Liver (tissue), 9 donors: ENCODE measurements around the gene KIAA0825. TPM values are rescaled to one million over a fixed set of nuclear protein-coding genes. Genes with fewer than 3 reads are reported as not detected.

Source experiments
- DNase-seq: peaks from one replicate; pipeline ENCODE4 v3.0.0-alpha.2; 2017; ENCODE audit warnings: low spot score
- H3K27ac ChIP-seq, 2 donors: one replicate each; pipeline ENCODE4 v1.7.0; 2013; ENCODE audit warnings: inconsistent platforms in 2 of 2, low read length in 2 of 2, control low read depth in 1 of 2, low read depth in 1 of 2, mild to moderate bottlenecking in 1 of 2
- H3K27me3 ChIP-seq, 4 donors: one replicate each; pipeline versions ENCODE4 v1.6.1 to v1.7.0; 2013; ENCODE audit warnings: low read length in 3 of 4, inconsistent platforms in 1 of 4, mild to moderate bottlenecking in 1 of 4, moderate library complexity in 1 of 4; ENCODE audit not compliant: control insufficient read depth in 4 of 4, insufficient read depth in 4 of 4
- H3K36me3 ChIP-seq, 4 donors: one replicate each; pipeline versions ENCODE4 v1.6.1 to v1.7.0; 2013; ENCODE audit warnings: low read length in 3 of 4, mild to moderate bottlenecking in 3 of 4, low read depth in 1 of 4, moderate library complexity in 1 of 4; ENCODE audit not compliant: control insufficient read depth in 4 of 4, insufficient read depth in 3 of 4
- H3K4me1 ChIP-seq, 4 donors: one replicate each; pipeline versions ENCODE4 v1.6.1 to v1.7.0; 2013; ENCODE audit warnings: low read length in 3 of 4, mild to moderate bottlenecking in 3 of 4, moderate library complexity in 1 of 4; ENCODE audit not compliant: control insufficient read depth in 4 of 4, insufficient read depth in 4 of 4
- H3K4me3 ChIP-seq, 3 donors: one replicate each; pipeline versions ENCODE4 v1.6.1 to v1.7.0; 2013; ENCODE audit warnings: low read length in 3 of 3, control low read depth in 1 of 3, low read depth in 1 of 3, mild to moderate bottlenecking in 1 of 3
- H3K9ac ChIP-seq, 2 donors: one replicate each; pipeline ENCODE4 v1.7.0; 2013; ENCODE audit warnings: low read length in 2 of 2, mild to moderate bottlenecking in 2 of 2, moderate library complexity in 2 of 2, control low read depth in 1 of 2, low read depth in 1 of 2
- H3K9me3 ChIP-seq, 4 donors: one replicate each; pipeline versions ENCODE4 v1.6.1 to v1.7.0; 2013; ENCODE audit warnings: low read length in 3 of 4; ENCODE audit not compliant: control insufficient read depth in 4 of 4
- ATF3 ChIP-seq: IDR thresholded peaks from 2 replicates; pipeline ENCODE4 v1.6.1; 2016; ENCODE audit warnings: antibody characterized with exemption
- EGR1 ChIP-seq, 2 donors: IDR thresholded peaks; 2 replicates each; pipeline ENCODE4 v1.6.1; 2016 to 2018; ENCODE audit warnings: antibody characterized with exemption in 2 of 2, low read depth in 2 of 2
- FOXA1 ChIP-seq: IDR thresholded peaks from 2 replicates; pipeline ENCODE4 v1.6.1; 2016; ENCODE audit warnings: antibody characterized with exemption
- FOXA2 ChIP-seq: IDR thresholded peaks from 2 replicates; pipeline ENCODE4 v1.6.1; 2016; ENCODE audit warnings: antibody characterized with exemption
- GABPA ChIP-seq, 2 donors: IDR thresholded peaks in 1 of 2; conservative IDR thresholded peaks in 1 of 2; 2 replicates each; pipeline ENCODE4 v1.6.1; 2016; ENCODE audit warnings: antibody characterized with exemption in 2 of 2, mild to moderate bottlenecking in 1 of 2, moderate library complexity in 1 of 2
- HNF4A ChIP-seq, 2 donors: conservative IDR thresholded peaks; 2 replicates each; pipeline ENCODE4 v1.6.1; 2016; ENCODE audit warnings: antibody characterized with exemption in 2 of 2, mild to moderate bottlenecking in 2 of 2
- JUND ChIP-seq, 2 donors: IDR thresholded peaks; 2 replicates each; pipeline ENCODE4 v1.6.1; 2016; ENCODE audit warnings: antibody characterized with exemption in 2 of 2
- NR2F2 ChIP-seq: IDR thresholded peaks from 2 replicates; pipeline ENCODE4 v1.6.1; 2016; ENCODE audit warnings: antibody characterized with exemption
- RXRA ChIP-seq, 2 donors: IDR thresholded peaks; 2 replicates each; pipeline ENCODE4 v1.6.1; 2017 to 2018; ENCODE audit warnings: antibody characterized with exemption in 2 of 2, mild to moderate bottlenecking in 1 of 2
- SP1 ChIP-seq: IDR thresholded peaks from 2 replicates; pipeline ENCODE4 v1.6.1; 2018; ENCODE audit warnings: antibody characterized with exemption, mild to moderate bottlenecking
- WGBS: extraction: QIAGEN DNeasy Blood & Tissue Kit; methylation state at CpG from one replicate; pipeline ENCODE4 v1.1.7; 2013; 5-methylcytosine and 5-hydroxymethylcytosine counted together
- polyA plus RNA-seq, 2 donors: library from polyadenylated mRNA; stranded (reverse) in 1 of 2; unstranded in 1 of 2; fragments of 200-250 nt in 1 of 2; fragments of >200 nt in 1 of 2; fragmentation: Nextera tagmentation in 1 of 2; extraction: Ambion mirVana in 1 of 2; gene quantifications; one replicate each; pipeline versions ENCODE4 v1.2.1 to v1.2.3, GENCODE V29; 2013 to 2015
- total RNA-seq, 2 donors: library from RNA; depleted of rRNA; stranded (reverse); fragments of >200 nt; gene quantifications; one replicate each; pipeline ENCODE4 v1.2.3, GENCODE V29; 2014
- TF ChIP-seq, protein P1 (sequence below): IDR thresholded peaks from 2 replicates; pipeline ENCODE4 v1.6.1; 2016; ENCODE audit warnings: antibody characterized with exemption, mild to moderate bottlenecking
- TF ChIP-seq, protein P2 (sequence below): fragments of 150-350 bp; IDR thresholded peaks from 2 replicates; pipeline ENCODE4 v1.5.1; 2017; ENCODE audit warnings: improper control_type of control experiment, low read depth, low read length; ENCODE audit not compliant: missing input control
- TF ChIP-seq, protein P3 (sequence below): IDR thresholded peaks from 2 replicates; pipeline ENCODE4 v1.6.1; 2016; ENCODE audit warnings: antibody characterized with exemption
- donor health status: healthy.
- donor health status: healthy.
- donor health status: healthy.
- donor health status: healthy.
- donor health status: healthy.

The KIAA0825 gene
- total and polyA plus RNA-seq, 4 donors = 0.25 to 3.2 (median 1.2) TPM

GRCh38 chr5:94388773-94389514 lies 229.5 kb downstream of the KIAA0825 start:
- no peaks in the 10 kb centered on the region for H3K36me3 ChIP-seq
- no peaks in the 10 kb centered on the region for H3K9me3 ChIP-seq
- TF ChIP-seq FOXA1 (no peak), RXRA (IDR thresholded peaks at IDR 0.05) (no peak), HNF4A (conservative IDR thresholded peaks at IDR 0.05) (no peak), SP1 (no peak), JUND (IDR thresholded peaks at IDR 0.05) (no peak), EGR1 (IDR thresholded peaks at IDR 0.05; ENCODE audit: low read depth in 2 of 2) (no peak), ATF3 (no peak), GABPA (IDR thresholded peaks at IDR 0.05 in 1 of 2, conservative IDR thresholded peaks at IDR 0.05 in 1 of 2) (no peak), NR2F2 (no peak)
- TF ChIP-seq, protein P1, sequence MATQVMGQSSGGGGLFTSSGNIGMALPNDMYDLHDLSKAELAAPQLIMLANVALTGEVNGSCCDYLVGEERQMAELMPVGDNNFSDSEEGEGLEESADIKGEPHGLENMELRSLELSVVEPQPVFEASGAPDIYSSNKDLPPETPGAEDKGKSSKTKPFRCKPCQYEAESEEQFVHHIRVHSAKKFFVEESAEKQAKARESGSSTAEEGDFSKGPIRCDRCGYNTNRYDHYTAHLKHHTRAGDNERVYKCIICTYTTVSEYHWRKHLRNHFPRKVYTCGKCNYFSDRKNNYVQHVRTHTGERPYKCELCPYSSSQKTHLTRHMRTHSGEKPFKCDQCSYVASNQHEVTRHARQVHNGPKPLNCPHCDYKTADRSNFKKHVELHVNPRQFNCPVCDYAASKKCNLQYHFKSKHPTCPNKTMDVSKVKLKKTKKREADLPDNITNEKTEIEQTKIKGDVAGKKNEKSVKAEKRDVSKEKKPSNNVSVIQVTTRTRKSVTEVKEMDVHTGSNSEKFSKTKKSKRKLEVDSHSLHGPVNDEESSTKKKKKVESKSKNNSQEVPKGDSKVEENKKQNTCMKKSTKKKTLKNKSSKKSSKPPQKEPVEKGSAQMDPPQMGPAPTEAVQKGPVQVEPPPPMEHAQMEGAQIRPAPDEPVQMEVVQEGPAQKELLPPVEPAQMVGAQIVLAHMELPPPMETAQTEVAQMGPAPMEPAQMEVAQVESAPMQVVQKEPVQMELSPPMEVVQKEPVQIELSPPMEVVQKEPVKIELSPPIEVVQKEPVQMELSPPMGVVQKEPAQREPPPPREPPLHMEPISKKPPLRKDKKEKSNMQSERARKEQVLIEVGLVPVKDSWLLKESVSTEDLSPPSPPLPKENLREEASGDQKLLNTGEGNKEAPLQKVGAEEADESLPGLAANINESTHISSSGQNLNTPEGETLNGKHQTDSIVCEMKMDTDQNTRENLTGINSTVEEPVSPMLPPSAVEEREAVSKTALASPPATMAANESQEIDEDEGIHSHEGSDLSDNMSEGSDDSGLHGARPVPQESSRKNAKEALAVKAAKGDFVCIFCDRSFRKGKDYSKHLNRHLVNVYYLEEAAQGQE = no peak
- TF ChIP-seq, protein P2, sequence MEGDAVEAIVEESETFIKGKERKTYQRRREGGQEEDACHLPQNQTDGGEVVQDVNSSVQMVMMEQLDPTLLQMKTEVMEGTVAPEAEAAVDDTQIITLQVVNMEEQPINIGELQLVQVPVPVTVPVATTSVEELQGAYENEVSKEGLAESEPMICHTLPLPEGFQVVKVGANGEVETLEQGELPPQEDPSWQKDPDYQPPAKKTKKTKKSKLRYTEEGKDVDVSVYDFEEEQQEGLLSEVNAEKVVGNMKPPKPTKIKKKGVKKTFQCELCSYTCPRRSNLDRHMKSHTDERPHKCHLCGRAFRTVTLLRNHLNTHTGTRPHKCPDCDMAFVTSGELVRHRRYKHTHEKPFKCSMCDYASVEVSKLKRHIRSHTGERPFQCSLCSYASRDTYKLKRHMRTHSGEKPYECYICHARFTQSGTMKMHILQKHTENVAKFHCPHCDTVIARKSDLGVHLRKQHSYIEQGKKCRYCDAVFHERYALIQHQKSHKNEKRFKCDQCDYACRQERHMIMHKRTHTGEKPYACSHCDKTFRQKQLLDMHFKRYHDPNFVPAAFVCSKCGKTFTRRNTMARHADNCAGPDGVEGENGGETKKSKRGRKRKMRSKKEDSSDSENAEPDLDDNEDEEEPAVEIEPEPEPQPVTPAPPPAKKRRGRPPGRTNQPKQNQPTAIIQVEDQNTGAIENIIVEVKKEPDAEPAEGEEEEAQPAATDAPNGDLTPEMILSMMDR = no peak
- TF ChIP-seq, protein P3, sequence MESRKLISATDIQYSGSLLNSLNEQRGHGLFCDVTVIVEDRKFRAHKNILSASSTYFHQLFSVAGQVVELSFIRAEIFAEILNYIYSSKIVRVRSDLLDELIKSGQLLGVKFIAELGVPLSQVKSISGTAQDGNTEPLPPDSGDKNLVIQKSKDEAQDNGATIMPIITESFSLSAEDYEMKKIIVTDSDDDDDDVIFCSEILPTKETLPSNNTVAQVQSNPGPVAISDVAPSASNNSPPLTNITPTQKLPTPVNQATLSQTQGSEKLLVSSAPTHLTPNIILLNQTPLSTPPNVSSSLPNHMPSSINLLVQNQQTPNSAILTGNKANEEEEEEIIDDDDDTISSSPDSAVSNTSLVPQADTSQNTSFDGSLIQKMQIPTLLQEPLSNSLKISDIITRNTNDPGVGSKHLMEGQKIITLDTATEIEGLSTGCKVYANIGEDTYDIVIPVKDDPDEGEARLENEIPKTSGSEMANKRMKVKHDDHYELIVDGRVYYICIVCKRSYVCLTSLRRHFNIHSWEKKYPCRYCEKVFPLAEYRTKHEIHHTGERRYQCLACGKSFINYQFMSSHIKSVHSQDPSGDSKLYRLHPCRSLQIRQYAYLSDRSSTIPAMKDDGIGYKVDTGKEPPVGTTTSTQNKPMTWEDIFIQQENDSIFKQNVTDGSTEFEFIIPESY = no peak
- no peak overlapping the region for H3K27ac ChIP-seq
- 84% methylated on average over 3 of the region's 3 CpGs for WGBS
- H3K27me3 ChIP-seq = no peaks in the 10 kb centered on the region
- H3K9ac ChIP-seq = no peak overlapping the region
- H3K4me3 ChIP-seq = no peak overlapping the region
- DNase-seq = no peak
- H3K4me1 ChIP-seq = no peaks in the 10 kb centered on the region

DNA sequence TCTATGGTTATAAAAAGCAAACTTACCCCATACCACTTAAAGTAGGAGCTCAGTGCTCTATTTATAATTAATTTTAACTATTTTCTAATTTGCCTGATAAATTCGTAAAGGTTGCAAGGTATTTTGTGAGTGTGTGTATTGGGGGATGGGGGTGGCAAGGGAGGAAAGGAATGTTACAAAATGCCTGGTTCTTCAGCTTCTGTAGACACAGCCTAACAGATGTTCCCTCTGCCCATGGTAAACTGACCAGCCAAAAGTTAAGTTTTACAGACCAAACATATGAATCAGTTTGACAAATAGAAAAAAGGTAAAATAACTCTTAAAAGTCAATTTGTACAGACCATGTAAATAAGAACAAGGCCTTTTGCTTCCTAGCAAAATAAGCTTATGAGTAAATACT lies 232.6 kb downstream of the KIAA0825 start:
- WGBS = 66% methylated on average over 1 of the region's 1 CpG
- peaks cover 0 to 2% (median 0%) of the 10 kb centered on the region in 4 donors for H3K36me3 ChIP-seq
- no peaks in the 10 kb centered on the region for H3K4me1 ChIP-seq
- no peak overlapping the region for H3K27ac ChIP-seq
- no peaks in the 10 kb centered on the region for H3K9me3 ChIP-seq
- H3K9ac ChIP-seq = no peak overlapping the region
- no peak overlapping the region for H3K4me3 ChIP-seq
- no peaks in the 10 kb centered on the region for H3K27me3 ChIP-seq
- DNase-seq = no peak
- TF ChIP-seq FOXA2 = no peak
- TF ChIP-seq, protein P2 = no peak
- TF ChIP-seq, protein P3 = no peak
- TF ChIP-seq HNF4A (conservative IDR thresholded peaks at IDR 0.05) = no peak
- no peak for TF ChIP-seq NR2F2
- TF ChIP-seq, protein P1 = no peak
- TF ChIP-seq EGR1 (IDR thresholded peaks at IDR 0.05; ENCODE audit: low read depth in 2 of 2) = no peak
- TF ChIP-seq SP1 = no peak
- no peak for TF ChIP-seq RXRA (IDR thresholded peaks at IDR 0.05)
